Common myeloid progenitor, CD34-positive (primary cell): ENCODE data around the gene CPT1C.

Experiments
- CTCF ChIA-PET: fragments of 350-600 bp; sonication (Branson Sonifier 250); formaldehyde crosslinking; loops from one replicate; lab custom pipeline; 2021; ENCODE audit warnings: antibody characterized with exemption; lab: Charles Lee
- POLR2A ChIA-PET: fragments of 350-600 bp; sonication (Branson Sonifier 250); formaldehyde crosslinking; loops from one replicate; lab custom pipeline; 2021; ENCODE audit warnings: antibody characterized with exemption; lab: Charles Lee
- DNase-seq, 3 donors: peaks; one replicate each; pipeline versions ENCODE4 v3.0.0 to v3.0.0-alpha.2; 2013
- H3K27ac ChIP-seq, 2 experiments: 1 replicate in 1 of 2; 2 replicates in 1 of 2; pipeline ENCODE4 v1.7.0; 2013; ENCODE audit warnings: inconsistent platforms in 2 of 2, low read length in 2 of 2, mild to moderate bottlenecking in 2 of 2, low read depth in 1 of 2, moderate library complexity in 1 of 2; ENCODE audit not compliant: severe bottlenecking in 2 of 2, insufficient read depth in 1 of 2, poor library complexity in 1 of 2
- H3K27me3 ChIP-seq, 5 experiments: replicated peaks in 2 of 5; 1 replicate in 3 of 5; 2 replicates in 2 of 5; pipeline versions ENCODE4 v1.6.1 to v1.7.0; 2013; ENCODE audit warnings: low read length in 4 of 5, mild to moderate bottlenecking in 2 of 5, moderate library complexity in 2 of 5, inconsistent platforms in 1 of 5; ENCODE audit not compliant: insufficient read depth in 5 of 5, control insufficient read depth in 4 of 5
- H3K36me3 ChIP-seq, 4 experiments: 1 replicate in 2 of 4; 2 replicates in 2 of 4; pipeline versions ENCODE4 v1.6.1 to v1.7.0; 2013; ENCODE audit warnings: low read length in 3 of 4, control low read depth in 1 of 4, mild to moderate bottlenecking in 1 of 4; ENCODE audit not compliant: control insufficient read depth in 4 of 4, insufficient read depth in 4 of 4
- H3K4me1 ChIP-seq, 4 experiments: 1 replicate in 3 of 4; 2 replicates in 1 of 4; pipeline versions ENCODE4 v1.6.1 to v1.7.1; 2013; ENCODE audit warnings: low read length in 3 of 4, mild to moderate bottlenecking in 3 of 4, control low read depth in 1 of 4, inconsistent platforms in 1 of 4, moderate library complexity in 1 of 4; ENCODE audit not compliant: control insufficient read depth in 4 of 4, insufficient read depth in 4 of 4; ENCODE audit errors: control extremely low read depth in 1 of 4
- H3K4me3 ChIP-seq, 7 experiments: 1 replicate in 4 of 7; 2 replicates in 3 of 7; pipeline versions ENCODE4 v1.5.1 to v1.7.0; 2013; ENCODE audit warnings: mild to moderate bottlenecking in 7 of 7, low read length in 6 of 7, moderate library complexity in 6 of 7, inconsistent platforms in 2 of 7, low read depth in 2 of 7, control low read depth in 1 of 7; ENCODE audit not compliant: insufficient read depth in 4 of 7, control insufficient read depth in 1 of 7; ENCODE audit errors: extremely low read depth in 1 of 7
- H3K9me3 ChIP-seq, 5 experiments: 1 replicate in 4 of 5; 2 replicates in 1 of 5; pipeline versions ENCODE4 v1.6.1 to v1.7.1; 2013; ENCODE audit warnings: low read length in 4 of 5, mild to moderate bottlenecking in 2 of 5, inconsistent platforms in 1 of 5, low read depth in 1 of 5, moderate library complexity in 1 of 5; ENCODE audit not compliant: control insufficient read depth in 4 of 5, insufficient read depth in 2 of 5; ENCODE audit errors: control extremely low read depth in 1 of 5
- WGBS: methylation state at CpG from one replicate; pipeline ENCODE4 v1.1.5; 2013; ENCODE audit not compliant: insufficient coverage; 5-methylcytosine and 5-hydroxymethylcytosine counted together

CPT1C gene

DNA sequence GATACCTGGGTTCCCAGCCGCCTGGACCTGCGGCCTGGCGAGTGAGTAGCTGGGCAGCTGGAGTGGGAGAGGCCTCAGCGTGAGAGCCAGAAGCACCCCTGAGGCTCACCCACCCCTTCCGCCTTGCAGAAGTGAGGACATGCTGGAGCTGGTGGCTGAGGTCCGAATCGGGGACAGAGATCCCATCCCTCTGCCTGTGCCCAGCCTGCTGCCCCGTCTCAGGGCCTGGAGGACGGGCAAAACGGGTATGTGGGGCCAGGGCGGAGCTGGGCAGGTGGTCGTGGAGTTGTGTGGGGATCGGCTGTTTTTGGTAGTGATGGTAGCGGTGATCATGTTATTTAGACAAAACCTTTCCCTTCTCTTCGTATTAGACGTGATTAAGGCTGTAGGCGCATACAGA, 44.3 kb upstream of the CPT1C start:
- peaks cover 10 to 56% (median 38%) of the 10 kb centered on the region in 4 experiments for H3K36me3 ChIP-seq
- POLR2A ChIA-PET = no interaction called here

DNA sequence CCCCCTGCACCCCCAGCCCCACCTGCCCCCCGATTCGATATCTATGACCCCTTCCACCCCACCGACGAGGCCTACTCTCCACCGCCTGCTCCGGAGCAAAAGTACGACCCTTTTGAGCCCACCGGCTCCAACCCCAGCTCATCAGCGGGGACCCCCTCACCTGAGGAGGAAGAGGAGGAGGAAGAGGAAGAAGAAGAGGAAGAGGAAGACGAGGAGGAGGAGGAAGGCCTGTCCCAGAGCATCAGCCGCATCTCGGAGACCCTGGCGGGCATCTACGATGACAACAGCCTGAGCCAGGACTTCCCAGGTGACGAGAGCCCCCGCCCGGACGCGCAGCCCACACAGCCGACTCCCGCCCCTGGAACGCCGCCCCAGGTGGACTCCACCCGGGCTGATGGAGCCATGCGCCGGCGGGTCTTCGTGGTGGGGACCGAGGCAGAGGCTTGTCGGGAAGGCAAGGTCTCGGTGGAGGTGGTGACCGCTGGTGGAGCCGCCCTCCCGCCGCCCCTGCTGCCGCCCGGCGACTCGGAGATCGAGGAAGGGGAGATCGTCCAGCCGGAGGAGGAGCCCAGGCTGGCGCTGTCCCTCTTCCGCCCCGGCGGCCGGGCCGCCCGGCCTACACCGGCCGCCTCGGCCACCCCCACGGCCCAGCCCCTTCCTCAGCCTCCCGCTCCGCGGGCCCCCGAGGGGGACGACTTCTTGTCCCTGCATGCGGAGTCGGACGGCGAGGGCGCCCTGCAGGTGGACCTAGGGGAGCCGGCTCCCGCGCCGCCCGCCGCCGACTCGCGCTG, 39.7 kb upstream of the CPT1C start:
- Histone ChIP-seq H3K27me3 (no peaks in the 10 kb centered on the region), H3K27ac (no peak overlapping the region), H3K4me3 (no peak overlapping the region), H3K9me3 (no peaks in the 10 kb centered on the region), H3K36me3 (peaks cover 14 to 87% (median 54%) of the 10 kb centered on the region in 4 experiments), H3K4me1 (no peaks in the 10 kb centered on the region)
- ChIA-PET POLR2A (no interaction called here), CTCF (no interaction called here)
- WGBS = 96% methylated on average over 65 of the region's 72 CpGs
- DNase-seq = no peak

More for the DNA sequence above, 44.3 kb upstream of the CPT1C start:
- Histone ChIP-seq H3K4me1 (peaks cover 9 to 16% (median 12%) of the 10 kb centered on the region in 4 experiments), H3K4me3 (no peak overlapping the region), H3K27me3 (no peaks in the 10 kb centered on the region), H3K27ac (no peak overlapping the region), H3K9me3 (no peaks in the 10 kb centered on the region)
- CTCF ChIA-PET = no interaction called here
- no peak for DNase-seq
- 96% methylated on average over 17 of the region's 17 CpGs for WGBS

DNA sequence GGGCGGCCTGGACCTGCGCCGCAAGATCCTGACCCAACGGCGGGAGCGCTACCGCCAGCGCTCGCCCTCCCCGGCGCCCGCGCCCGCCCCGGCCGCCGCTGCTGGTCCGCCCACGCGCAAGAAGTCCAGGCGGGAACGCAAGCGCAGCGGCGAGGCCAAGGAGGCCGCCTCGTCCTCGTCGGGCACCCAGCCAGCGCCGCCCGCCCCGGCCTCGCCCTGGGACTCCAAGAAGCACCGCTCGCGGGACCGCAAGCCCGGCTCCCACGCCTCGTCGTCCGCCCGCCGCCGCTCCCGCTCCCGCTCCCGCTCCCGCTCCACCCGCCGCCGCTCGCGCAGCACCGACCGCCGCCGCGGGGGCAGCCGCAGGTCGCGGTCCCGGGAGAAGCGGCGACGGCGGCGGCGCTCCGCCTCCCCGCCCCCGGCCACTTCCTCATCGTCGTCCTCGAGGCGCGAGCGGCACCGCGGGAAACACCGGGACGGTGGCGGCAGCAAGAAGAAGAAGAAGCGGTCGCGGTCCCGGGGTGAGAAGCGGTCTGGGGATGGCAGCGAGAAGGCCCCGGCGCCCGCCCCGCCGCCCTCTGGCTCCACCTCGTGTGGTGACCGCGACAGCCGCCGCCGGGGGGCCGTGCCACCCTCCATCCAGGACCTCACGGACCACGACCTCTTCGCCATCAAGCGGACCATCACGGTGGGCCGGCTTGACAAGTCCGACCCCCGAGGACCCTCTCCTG, 38.9 kb upstream of the CPT1C start:
- Histone ChIP-seq H3K36me3 (peaks cover 14 to 87% (median 52%) of the 10 kb centered on the region in 4 experiments), H3K27me3 (no peaks in the 10 kb centered on the region), H3K9me3 (no peaks in the 10 kb centered on the region), H3K4me3 (no peak overlapping the region), H3K4me1 (no peaks in the 10 kb centered on the region), H3K27ac (no peak overlapping the region)
- 93% methylated on average over 100 of the region's 110 CpGs for WGBS
- CTCF ChIA-PET = no interaction called here
- no peak for DNase-seq
- POLR2A ChIA-PET = no interaction called here

DNA sequence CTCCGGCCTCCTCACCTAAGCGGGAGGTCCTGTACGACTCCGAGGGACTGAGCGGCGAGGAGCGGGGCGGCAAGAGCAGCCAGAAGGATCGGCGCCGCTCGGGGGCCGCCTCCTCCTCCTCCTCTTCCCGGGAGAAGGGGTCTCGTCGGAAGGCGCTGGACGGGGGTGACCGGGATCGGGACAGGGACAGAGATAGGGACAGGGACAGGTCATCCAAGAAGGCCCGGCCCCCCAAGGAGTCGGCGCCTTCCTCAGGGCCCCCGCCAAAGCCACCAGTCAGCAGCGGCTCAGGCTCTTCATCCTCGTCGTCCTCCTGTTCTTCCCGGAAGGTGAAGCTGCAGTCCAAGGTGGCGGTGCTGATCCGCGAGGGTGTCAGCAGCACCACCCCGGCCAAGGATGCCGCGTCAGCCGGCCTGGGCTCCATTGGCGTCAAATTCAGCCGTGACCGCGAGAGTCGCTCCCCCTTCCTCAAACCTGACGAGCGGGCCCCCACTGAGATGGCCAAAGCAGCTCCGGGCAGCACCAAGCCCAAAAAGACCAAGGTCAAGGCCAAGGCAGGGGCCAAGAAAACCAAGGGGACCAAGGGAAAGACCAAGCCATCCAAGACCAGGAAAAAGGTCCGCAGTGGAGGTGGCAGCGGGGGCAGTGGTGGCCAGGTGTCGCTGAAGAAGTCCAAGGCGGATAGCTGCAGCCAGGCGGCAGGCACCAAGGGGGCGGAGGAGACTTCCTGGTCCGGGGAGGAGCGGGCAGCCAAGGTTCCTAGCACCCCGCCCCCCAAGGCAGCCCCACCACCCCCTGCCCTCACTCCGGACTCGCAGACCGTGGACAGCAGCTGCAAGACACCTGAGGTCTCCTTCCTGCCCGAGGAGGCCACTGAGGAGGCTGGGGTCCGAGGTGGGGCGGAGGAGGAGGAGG, 38.1 kb upstream of the CPT1C start:
- no peaks in the 10 kb centered on the region for H3K27me3 ChIP-seq
- 97% methylated on average over 50 of the region's 58 CpGs for WGBS
- DNase-seq = no peak
- no peak overlapping the region for H3K27ac ChIP-seq
- no peaks in the 10 kb centered on the region for H3K9me3 ChIP-seq
- no peak overlapping the region for H3K4me3 ChIP-seq
- POLR2A ChIA-PET = no interaction called here
- H3K4me1 ChIP-seq = no peaks in the 10 kb centered on the region
- CTCF ChIA-PET = no interaction called here
- H3K36me3 ChIP-seq = peaks cover 14 to 87% (median 53%) of the 10 kb centered on the region in 4 experiments

DNA sequence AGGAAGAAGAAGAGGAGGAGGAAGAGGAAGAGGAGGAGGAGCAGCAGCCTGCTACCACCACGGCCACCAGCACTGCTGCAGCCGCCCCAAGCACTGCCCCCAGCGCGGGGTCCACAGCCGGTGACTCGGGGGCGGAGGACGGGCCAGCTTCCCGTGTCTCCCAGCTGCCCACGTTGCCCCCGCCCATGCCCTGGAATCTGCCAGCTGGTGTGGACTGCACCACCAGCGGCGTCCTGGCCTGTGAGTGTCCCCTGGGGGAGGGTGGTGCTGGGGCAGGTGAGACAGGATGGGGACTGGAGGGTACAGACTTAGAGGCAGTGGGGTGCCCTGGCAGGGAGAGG, 37.5 kb upstream of the CPT1C start:
- Histone ChIP-seq H3K4me1 (no peaks in the 10 kb centered on the region), H3K36me3 (peaks cover 15 to 90% (median 58%) of the 10 kb centered on the region in 4 experiments), H3K27me3 (no peaks in the 10 kb centered on the region), H3K27ac (no peak overlapping the region), H3K4me3 (no peak overlapping the region), H3K9me3 (no peaks in the 10 kb centered on the region)
- WGBS = 97% methylated on average over 11 of the region's 13 CpGs
- POLR2A ChIA-PET = no interaction called here
- CTCF ChIA-PET = no interaction called here
- DNase-seq = no peak

DNA sequence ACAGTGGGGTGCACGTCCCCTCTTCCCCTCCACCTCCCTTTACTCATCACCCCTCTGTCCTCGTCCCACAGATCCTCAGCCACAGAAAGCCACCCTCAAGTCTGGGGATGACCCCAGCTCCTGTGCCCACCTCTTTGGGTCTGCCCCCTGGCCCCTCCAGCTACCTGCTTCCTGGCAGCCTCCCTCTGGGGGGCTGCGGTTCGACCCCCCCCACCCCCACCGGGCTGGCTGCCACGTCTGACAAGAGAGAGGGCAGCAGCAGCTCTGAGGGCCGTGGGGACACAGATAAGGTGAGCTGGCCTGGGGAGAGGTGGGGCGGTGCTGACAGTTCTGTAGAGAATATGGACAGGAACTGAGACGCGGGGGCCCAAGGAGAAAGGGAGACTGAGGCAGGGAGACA, 36.3 kb upstream of the CPT1C start:
- no peak overlapping the region for H3K4me3 ChIP-seq
- ChIA-PET CTCF (interaction anchor here (0.7 kb wide), 1 partner anchor 18 kb away, joined by 3 read pairs; no protein-coding TSS in a partner anchor), POLR2A (no interaction called here)
- no peaks in the 10 kb centered on the region for H3K9me3 ChIP-seq
- H3K27me3 ChIP-seq = no peaks in the 10 kb centered on the region
- H3K27ac ChIP-seq = no peak overlapping the region
- peaks cover 19 to 94% (median 64%) of the 10 kb centered on the region in 4 experiments for H3K36me3 ChIP-seq
- DNase-seq = no peak
- H3K4me1 ChIP-seq = no peaks in the 10 kb centered on the region
- 97% methylated on average over 5 of the region's 10 CpGs for whole genome bisulfite sequencing
